Measurements from ENCODE around the gene GLYATL1.
"Not testable (repeated sequence)": the region's sequence is repeated elsewhere in the genome, so short reads cannot be mapped to it uniquely, and the experiment has no call there.

The GLYATL1 gene

GRCh38 chr11:58999291-58999680 lies 60.0 kb downstream of the GLYATL1 start:
- DNase-seq = no peak

GRCh38 chr11:59000003-59000402 lies 60.7 kb downstream of the GLYATL1 start:
- no peak for DNase-seq

GRCh38 chr11:59002006-59002405 lies 62.7 kb downstream of the GLYATL1 start:
- DNase-seq = not testable (repeated sequence)

Data from NCI-H526 treated with DMSO at 0.1 percent for 48 hours (cell line).